NCI-H2107 treated with DMSO at 0.1 percent for 48 hours (cell line): ENCODE results near the gene C2orf49.

Source experiments
- DNase-seq: peaks from one replicate; lab custom pipeline; 2025; ENCODE audit not compliant: unreplicated experiment; lab: John Stamatoyannopoulos, UW

The C2orf49 gene

DNA sequence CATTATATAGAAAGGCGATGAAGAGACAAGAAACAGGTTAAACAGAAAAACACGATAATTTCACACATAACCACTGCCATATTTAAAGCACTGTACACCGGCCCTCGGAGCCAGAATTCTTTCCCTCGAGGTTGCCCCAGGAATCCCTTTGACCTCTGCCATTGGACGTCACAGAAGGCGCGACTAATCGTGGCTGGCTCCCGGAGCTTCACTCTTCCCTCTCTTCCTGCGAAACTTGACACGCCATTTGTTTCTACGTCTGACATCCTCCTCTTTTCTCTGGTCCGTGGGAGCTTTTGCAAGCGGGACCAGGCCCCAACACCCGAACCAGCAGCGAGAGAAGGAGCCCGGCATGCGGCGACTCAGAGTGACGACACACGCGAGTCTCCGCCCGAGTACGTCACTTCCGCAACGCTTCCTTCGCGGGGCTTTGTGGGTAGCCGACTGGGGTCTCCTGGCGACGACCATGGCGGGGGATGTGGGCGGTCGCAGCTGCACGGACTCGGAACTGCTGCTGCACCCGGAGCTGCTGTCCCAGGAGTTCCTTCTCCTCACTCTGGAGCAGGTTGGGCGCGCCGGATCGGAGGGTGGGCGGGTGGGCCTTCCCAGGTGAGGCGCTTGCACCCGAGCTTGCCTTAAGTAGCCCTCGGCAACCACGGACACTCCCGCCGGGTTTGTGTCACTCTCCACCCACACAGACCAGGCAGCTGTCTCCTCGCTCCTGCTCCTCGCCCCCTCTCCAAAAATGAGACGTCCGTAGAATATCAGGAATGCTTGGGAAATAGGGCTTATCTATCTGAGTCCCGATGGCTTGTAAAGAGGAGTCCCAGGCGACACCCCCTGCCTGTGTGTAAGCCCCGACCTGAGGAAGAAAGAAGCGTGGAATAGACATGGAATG is at the start of gene C2orf49:
C2orf49 (plus strand) TSS at position 419 of the 898 bp plus-strand sequence; CDS start at position 467, 48 bp downstream.
- peak; percentile 69 for DNase-seq

DNA sequence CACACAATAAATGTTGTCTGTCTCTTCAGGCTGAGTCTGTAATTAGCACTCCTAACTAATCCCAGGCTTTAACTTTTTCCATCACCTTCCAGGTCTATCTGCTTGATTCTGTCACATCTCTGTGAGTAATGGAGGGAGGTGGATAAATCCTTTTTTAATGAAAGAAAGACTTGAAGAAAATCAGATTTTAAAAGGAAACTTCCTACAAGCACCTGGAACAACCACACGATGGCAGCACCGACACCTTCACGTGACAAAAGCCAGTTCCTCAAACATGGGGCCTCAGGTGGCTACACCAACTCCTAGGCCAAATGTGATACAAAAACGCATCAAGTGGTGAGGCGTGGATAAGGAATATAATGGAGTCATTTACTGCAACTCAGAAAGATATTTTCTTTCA is 49.6 kb upstream of the C2orf49 start:
- no peak for DNase-seq

DNA sequence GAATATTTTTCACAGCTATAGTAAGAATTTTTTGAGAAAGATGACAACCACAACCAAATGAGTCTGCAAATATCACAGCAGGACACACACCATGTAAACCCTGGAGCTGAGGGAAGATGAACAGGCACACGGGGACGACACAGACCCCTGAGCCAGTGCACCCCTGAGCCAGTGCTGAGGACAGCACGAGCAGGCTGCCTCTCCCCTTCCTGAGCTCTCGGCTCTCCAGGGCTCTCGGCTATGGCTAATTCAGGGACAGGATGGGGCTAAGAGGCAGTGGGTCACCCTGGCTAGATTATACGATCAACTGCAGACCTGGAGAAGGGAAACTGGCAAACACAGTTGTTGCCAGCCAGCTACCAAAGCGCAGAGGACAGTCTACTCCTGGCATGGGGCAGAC is 49.2 kb upstream of the C2orf49 start:
- DNase-seq, result no peak

DNA sequence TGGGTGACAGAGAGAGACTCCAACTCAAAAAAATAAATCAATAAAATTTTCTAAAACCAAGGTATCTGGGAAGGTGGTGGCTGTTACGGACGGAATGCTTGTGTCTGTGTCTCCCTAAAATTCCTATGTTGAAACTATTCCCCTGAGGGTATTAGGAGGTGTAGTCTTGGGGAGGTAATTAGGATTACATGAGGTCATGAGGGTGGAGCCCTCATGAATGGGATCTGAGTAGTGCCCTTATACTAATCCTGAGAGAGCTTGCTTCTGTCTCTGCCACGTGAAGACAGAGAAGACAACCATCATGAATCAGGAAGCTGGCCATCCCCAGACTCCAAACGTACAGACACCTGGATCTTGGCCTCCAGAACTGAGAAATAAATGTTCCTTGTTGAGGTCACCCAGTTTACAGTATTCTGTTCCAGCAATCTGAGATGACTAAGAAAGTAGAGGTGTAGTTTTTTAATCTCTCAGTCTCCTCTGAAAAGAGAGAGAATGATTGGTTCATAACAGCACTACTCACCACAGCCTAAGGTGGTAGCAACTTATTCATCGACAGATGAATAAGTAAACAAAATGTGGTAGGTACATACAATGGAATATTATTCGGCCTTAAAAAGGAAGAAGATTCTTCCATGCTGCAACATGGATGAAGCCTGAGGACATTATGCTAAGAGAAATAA is 46.2 kb upstream of the C2orf49 start:
- DNase-seq, result no peak

DNA sequence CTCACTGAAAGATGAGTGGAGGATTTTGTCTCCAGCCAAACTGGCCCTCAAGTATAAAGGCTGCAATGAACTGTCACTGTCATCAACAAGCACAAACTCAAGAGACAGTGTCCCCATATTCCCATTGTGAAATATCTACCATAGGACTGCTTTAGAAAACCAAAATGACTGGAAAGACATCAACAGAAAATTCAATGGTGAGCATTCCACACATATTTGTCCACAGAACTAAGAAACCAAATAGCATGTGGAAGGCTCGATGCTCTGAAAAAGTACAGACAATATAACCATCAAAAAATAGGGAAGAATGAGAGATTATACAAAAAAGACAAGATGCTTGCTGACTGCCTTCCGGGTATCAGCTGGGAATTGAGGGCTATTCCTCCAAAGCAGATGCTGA is 45.4 kb upstream of the C2orf49 start:
- no peak for DNase-seq

DNA sequence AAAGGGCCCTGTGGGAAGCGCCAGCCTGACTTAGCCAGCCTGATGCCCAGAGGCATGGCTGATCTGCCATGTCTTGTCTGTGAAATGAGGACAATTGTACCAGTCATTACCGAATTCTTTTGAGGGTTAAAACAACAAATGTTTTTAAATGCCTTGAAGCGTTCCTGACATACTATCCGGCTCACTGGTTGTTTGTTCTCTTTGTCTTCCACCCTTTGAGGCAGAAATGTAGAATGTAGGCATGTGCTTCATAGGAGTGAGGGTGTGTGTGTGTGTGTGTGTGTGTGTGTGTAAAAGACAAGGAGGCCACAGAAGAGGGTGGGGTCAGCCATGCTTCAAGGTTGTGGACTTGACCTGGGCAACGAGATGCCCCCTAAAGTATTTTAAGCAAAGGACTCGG is 43.3 kb upstream of the C2orf49 start:
- no peak for DNase-seq

DNA sequence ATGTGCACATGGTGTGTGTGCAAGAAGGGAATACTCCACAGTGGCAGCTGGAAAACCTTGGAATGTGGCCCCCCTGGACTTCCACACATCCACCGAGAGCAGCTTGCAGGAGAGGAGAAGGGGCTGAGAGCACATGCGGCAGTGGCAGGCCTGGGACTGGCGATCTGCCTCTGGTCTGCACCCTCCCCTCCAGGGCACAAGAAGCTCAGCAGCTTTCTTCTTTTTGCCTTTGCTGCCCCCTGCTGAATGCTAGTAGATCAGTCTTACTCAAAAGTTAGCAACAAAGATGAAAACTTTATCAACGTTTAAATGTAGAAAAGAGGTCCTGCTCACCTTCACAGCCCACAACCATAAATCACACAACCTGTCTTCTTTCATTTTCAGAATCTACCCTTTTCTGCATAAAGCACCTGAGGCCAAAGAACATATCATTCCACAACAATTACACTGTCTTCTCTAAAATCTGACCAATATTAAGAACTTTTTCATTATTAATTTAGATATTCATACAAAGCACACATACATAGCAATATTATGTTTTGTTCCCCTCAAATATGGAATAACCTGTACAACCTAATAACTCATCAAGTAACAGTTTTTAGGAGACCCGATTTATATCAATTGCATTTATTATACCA is 42.4 kb upstream of the C2orf49 start:
- no peak for DNase-seq

DNA sequence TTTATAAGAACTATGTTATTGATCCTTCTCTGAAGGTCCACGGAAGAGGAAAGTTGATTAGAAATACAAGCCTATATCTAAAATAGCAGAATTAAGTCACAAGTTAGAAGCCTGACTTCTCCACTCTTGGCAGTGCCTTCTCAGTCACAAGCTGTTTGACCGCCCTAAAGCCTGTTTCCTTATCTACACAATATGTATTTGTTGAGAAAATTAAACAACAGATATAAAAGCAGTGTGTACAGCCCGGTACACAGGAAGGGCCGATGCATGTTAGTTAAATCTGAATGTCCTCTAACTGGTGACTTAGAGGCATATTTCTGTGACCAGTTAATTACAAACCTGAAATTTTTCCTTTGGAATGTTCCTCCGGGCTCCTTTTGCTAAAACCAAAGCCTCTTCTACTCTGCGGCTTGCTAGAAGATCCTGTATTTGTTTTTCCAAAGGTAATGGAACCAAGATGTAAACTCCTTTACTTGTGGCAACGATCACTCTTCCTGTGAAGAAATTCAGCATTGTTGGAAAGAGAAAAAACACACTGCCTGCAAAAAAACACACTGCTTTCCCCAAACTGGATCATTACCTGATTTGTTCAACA is 41.2 kb upstream of the C2orf49 start:
- no peak for DNase-seq

DNA sequence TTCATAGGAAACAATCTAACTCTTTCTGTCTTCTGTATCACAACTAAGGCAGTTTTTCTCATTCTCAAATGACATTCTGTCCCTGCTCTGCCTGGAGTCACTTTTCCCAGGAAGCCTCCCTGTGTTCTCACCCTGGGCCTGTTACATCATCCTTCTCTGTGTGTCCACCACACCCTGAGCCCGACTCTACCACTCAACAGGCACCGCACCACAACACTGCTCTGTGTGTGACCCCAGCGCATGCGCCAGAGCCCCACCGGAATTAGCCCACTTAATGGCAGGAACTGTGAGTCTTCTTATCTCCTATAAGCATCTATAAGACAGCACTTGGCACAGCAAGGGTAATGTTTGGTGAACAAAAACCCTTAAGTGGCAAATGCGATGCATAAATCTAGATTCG is 40.1 kb upstream of the C2orf49 start:
- no peak for DNase-seq

DNA sequence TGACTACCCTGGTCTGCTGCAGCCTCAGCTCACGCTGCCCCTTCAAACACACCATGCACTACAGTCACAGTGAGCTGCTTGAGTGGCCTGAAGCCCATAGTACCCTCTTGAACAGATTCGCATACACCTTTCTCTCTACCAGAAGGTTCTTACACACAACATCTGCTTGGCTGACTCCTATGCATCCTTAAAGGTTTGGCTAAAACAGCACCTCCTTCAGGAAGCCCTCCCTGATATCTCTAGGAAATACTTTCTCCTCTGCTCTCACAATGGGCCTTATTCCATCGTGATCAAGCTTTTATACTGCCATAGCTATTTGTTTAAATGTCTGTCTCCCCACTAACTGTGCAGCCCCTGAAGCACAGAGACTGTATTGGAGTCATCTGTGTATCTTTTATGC is 39.3 kb upstream of the C2orf49 start:
- DNase-seq, result no peak

DNA sequence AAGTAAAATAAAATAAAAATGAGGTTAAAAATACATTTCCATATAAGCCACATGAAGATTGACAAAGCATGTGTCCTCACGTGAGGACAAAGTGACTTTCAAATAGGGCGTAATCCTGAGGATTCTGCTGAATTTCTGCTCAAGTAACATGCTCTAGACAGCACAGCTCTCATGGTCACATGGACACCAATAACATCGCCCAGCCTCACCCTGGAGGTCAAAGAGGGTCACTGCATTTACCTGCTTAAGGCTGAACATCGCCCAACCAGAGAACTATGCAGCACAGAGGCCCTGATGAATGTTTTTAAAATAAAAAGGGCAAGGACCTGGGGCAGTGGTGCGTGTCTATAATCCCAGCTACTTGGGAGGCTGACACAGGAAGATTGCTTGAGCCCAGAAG is 38.0 kb upstream of the C2orf49 start:
- DNase-seq, result no peak

DNA sequence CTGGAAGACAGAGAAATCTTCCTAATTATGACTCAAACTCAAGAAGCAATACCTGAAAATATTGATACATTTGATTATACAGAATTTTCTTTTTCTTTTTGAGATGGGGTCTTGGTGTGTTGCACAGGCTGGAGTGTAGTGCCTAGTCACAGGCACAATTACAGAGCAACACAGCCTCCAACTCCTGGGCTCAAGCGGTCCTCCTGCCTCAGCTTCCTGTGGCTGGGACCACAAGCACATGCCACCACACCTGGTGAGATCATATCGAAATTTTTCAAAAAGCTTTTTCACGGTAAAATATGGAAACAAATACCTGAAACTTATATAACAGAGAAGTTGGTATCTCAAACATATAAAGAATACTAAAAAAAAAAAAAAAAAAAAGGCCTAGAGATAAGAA is 35.7 kb upstream of the C2orf49 start:
- DNase-seq, result no peak

DNA sequence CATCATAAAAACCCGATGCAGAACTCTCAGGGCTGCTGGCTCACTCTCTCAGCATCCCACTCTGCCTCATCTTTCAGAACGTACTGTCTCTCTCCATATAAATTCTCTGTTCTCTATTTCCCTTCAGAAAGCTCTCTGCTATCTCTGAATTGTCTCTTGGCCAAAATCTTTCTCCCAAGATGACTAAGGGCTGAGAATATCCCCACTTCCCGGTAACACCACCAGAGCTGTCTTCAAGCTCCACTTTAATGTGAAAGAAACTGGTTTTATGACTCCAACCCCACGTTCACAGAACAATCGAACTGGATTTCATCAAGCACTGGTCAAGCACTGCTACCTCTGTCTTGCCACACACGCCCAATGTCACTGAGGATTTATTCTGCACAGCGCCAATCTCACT is 30.2 kb upstream of the C2orf49 start:
- DNase-seq, result no peak

DNA sequence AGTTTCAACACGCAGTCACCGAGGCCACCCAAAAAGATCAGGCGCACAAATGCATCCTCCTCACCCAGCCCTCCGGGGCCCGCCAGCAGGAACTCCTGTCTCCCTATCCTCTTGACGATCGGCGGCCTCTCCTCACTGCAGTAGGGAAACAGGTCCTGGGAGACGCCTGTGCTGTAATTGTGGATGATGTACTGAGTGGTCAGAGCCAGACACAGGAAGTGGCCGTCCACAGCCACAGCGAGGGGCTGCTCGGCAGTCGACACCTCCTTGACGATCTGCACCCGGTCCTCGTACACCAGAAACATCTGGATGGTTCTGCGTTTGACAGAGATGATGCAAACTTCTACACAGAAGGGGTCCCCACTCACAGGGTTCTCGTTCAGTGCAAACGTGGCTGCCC is 29.8 kb upstream of the C2orf49 start:
- DNase-seq, result no peak

DNA sequence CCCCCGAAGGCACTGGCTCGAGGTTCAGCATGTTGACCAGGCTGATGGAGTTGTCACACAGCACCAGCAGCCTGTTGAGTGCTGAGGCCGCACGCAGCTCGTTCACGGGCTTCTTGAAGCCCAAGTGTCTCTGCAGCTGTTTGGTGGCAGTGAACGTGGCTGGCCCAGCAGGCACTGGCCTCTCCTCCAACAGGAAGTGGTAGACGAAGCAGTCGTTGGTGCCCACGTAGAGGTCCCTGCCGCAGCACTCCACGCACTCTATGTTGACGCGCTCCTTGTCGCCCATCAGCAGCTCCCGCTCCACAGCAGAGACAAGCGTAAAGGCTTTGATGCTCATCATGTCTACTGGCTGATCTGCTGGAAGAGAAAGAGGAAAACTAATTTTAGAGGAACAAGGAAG is 29.4 kb upstream of the C2orf49 start:
- DNase-seq, result no peak

DNA sequence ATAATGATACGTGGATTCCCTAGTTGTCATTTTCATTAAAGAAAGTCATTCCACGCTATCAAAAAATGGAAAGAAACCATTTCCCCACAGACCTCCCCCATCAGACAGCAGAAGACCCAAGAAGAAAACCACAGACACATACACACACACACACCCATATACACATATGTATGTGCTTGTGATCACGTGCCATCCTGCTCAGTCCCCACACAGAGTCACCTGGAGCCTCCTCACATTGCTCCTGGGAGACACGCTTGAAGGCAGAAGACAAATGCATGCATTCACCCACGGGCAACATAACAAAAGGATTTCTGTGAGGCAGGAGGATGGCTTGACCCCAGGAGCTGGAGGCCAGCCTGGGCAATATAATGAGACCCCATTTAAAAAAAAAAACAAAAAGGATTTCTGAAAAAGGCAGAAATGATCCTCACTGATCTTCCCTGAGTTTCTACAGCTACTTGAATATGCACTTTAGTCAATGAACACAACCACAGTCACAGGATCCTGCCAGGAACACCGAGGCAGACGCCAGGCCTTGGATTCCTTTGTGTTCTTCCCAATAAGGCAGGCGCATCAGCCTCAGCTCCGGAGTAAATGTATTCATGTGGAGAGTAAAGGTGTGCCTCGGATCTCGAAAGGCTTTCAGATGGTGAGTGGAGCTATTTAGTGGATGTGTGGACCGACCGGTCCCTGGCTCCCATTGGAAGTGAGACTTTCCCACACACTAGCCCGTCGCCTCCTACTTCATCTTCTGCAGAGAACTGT is 28.8 kb upstream of the C2orf49 start:
- DNase-seq, result no peak

DNA sequence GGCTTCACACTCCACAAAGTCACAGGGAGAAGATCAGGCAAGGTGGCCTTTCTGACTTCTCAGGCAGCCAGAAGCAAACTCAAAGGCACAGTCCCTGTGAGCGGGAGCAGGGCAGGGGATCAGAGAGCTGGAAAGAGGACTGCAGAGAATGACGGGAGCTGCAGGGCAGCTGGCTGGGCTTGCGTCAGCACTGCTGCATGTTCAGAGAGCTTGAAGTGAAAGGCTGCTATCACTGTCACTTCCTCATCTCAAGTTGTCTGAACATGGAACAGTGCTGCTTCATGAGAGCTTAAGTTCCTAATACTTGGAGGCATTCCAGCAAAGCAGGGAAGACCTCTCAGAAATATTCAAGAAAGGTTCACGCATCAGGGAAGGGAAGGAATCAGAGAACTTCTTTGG is 28.2 kb upstream of the C2orf49 start:
- no peak for DNase-seq

DNA sequence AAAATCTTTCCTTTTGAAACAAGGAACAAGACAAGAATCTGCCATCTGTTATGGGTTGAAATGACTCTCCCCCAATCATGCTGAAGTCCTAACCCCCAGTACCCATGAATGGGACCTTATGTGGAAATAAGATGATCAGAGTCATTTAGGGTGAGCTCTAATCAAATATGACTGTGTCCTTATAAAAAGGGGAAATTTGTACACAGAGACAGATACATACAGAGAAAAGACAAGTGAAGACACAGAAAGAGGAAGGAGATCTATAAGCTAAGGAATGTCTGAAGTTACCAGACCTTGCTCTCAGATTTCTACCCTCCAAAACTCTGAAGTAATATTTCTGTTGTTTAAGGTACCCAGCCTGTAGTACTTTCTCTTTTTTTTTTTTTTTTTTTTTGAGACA is 23.5 kb upstream of the C2orf49 start:
- no peak for DNase-seq

DNA sequence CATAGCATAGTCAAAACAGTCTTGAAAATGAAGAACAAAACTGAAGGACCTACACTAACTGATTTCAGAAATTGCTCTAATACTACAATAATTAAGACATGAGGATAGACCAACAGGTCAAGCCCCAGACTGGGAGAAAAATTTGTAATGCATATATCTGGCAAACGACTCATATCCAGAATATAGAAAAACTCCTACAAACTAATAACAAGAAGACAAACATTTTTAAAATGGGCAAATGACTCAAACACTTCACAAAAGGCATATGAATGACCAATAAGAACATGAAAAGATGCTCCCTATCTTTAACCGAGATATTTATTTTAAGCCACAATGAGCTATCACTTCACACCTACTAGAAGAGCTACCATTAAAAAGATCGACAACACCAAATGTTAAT is 22.0 kb upstream of the C2orf49 start:
- no peak for DNase-seq

DNA sequence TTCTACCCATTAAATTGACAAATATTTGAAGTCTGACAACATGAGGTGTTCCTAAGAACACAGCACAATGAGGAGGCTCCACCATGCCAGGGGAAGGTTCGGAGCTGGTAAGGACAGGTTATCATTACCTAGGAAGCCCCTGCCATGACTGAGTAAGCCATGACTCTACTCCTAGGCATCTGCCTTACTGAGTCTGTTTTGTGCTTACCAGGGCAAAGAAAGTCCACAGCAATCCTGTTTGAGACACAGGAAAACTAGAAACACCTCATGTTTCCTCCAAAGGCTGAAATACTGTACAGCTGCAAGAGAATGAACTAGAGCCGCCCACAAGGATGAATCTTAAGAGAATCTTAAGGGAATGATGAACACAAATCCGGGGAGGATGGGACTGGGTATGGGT is 19.4 kb upstream of the C2orf49 start:
- DNase-seq, result no peak

DNA sequence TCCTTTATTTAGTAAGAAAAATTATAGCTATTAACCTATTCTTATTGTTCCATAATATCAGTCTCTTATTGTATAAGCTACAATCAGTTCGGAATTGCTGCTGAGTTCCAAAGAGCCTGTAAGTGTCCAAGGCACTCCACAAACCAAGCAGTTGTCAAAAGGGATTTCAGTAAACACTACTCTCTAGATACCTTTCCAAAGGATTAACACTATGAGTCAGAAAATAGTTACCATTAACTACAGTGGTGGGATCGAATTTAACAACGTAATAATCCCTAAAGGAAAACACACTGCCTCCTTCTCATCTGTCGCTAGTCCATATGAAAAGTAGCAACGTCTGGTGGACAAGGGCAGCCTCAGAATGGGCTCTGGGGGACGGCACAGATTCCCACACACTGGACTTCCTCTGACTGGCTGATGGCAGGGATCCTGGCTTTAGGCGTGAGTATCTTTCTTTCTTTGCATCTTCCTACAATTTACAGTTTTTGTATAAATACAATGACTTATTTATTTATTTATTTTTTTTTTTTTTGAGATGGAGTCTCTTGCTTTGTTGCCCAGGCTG is 16.6 kb upstream of the C2orf49 start:
- peak; percentile 33 for DNase-seq
